HG02981 (cell line): Measurements from ENCODE around the gene MPZL3.

Experiments
- ATAC-seq: cut with Tn5 transposase; IDR thresholded peaks from one replicate; pipeline ENCODE4 v1.9.1; 2021; ENCODE audit warnings: mild to moderate bottlenecking, moderate library complexity; ENCODE audit not compliant: unreplicated experiment

MPZL3 gene, protein sequence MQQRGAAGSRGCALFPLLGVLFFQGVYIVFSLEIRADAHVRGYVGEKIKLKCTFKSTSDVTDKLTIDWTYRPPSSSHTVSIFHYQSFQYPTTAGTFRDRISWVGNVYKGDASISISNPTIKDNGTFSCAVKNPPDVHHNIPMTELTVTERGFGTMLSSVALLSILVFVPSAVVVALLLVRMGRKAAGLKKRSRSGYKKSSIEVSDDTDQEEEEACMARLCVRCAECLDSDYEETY

DNA sequence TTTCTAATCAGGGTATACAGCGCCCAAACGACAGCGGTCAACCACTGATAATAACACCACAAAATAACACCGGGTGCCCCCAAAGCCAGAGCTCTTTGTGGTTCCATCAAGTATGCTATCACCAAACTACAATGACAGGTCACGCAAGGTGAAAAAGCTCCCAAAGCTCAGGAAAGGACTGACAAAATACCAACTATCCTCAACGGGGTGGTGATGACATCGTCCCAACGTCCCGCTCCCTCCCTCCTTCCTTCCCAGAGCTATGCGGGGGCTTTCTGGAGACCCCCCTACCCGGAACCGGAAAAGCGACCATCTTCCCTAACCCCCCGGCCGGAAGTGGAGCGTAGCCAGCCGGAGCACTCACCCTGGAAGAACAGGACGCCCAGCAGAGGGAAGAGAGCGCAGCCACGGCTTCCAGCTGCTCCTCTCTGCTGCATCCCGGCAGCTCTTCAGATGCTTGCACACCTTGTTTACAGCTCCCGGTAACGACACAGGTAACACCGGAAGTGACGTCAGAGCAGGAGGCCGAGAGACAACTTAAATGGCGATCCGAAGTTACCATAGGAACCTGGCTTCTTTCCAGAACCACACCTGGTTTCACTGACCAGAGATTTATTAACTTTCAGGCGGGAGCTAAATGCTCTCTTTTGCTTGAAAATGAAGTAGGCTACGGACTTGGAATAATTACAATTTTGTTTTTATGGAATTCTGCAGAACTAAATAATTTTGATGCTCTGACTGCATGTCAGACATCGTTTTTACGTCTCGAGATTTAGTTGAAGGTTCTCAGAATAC lies at the start of gene MPZL3:
Gene MPZL3 (minus strand): TSS at position 508 of the 795 bp plus-strand sequence. CDS start 71 bp downstream, at position 437.
- peak; percentile 72 for ATAC-seq

DNA sequence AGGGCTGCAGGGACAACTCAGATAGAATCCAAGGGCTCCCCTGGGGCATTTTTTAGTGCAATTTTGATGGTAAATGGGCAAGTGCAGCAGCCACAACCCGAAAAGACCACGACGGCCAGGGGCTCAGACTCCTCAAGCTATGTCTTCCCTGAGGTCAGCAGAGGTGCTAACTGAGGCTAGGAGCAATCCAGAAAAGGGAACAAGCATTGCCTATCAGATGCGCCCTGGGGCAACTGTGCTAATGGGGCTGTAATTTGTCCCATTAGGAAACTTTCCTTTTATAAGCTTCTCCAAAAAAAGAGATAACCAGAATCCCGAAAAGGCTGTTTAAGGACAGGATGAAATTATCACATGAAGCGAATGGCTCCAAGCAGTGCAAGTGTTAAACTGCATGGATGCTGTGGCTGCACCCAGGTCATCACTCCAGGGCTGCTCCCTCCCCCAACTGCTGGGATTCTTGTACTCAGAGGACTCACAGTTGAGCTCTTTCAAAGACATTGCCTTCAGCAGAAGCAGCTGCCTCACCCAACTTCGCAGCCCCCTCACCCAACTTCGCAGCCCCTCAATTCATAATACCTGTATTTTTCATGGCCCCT lies 49.5 kb upstream of the MPZL3 start:
- no peak for ATAC-seq

DNA sequence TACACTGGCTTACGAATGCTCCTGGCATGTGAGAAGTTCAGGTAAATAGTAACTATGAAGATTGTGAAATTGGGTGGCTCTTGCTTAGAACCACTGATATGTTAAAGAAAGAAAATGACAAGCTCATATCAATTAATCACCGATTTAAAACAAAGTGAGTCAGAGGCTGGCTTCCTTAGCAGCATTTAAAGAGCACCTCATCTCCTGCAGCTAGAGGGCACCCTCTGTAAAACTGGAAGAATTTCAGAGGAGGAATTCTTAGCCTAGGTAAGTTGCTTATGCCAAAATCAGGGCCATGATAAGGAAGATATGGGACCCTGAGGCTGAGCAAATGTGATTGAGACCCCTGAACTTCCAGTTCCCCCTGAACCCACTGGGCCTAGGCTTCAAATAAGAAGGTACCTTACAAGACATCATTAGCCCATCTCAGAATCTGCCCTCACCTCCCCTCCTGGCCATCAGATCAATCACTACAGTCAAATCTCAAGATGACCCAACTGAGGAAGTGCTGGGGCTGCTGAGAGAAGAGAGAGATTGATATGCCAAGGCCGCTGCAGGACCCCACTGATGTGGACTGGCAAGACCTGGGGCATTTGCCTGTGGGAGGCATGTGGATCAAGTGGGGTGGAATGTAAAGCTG lies 43.8 kb upstream of the MPZL3 start:
- ATAC-seq = no peak

DNA sequence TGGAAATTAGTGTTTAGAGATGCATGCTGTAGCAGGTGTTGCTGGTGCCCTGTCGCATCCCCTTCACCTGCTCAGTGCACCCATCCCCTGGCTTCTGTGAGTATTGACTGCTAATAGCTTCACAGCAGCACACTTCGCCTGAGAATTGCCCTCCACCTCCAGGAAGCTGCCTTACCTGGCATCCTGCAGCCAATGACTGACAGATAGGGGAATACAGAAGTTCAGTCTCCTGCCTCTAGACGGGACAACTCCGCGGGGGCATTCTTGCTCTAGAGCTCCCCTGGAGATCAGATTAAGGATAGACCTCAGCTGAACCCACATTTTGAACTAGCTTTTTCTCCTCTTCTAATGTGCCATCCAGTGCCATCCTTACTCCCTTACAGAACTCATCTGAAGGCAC lies 43.0 kb upstream of the MPZL3 start:
- no peak for ATAC-seq

DNA sequence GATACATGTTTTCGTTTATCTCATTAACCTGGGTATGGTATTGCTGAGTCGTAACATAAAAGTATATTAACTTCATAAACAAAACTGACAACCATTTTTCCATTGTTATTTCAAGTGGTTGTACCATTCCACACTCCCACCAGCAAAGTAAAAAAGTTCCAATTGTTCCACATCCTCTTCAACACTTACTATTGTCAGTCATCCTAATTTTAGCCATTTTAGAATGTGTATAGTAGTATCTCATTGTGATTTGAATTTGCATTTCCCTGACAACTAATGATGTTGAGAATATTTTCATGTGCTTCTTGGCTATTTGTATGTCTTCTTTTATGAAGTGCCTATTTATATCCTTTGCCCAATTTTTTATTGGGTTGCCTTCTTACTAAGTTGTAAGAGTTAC lies 41.9 kb upstream of the MPZL3 start:
- no peak for ATAC-seq

DNA sequence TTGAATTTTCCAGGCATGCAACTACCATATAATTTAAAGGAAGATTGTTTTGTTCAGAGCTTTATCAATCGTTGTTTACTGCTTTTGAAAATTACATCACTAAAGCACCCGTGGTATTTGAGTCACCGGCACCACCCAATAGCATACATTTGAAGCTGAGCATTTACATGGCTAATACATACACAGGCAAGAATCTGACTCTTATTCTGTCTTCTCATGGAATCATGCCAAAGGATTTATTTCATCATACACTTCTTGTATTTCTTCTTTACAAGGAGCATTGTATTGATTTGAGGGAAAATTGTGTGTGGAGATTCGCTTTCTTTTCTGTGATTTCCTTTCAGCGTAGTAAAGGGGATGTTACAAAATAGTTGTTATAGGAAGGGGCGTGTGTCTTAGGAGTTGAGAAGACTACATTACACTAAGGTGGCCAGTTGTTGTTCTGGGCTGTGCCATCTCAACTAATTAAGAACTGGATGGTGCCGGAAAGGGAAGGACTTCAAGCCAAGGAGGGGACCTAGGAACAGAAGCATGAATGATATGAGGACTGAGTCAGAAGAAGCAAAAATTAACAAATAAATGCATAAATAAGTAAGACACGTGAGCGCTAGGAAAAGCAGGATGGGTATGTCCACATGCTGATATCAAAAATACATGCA lies 39.4 kb upstream of the MPZL3 start:
- ATAC-seq = no peak

DNA sequence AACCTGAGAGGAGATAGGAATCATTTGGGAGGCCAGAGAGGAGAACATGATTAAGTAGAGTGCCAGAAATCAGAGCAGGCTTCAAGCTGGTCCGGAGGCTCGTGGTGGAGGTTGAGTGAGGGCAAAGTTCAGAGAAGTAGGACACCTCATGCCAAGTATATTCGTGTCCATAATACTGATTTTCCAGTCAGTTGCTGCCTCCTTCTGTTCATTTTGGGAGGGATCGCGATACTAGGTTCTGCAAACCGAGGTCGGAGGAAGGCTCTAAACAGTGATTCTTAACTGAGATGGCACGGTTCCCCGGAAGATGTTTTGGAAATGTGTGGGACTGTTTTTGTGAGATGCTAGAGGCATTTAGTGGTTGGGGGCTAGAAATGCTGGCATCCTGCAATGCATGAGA lies 38.8 kb upstream of the MPZL3 start:
- no peak for ATAC-seq

DNA sequence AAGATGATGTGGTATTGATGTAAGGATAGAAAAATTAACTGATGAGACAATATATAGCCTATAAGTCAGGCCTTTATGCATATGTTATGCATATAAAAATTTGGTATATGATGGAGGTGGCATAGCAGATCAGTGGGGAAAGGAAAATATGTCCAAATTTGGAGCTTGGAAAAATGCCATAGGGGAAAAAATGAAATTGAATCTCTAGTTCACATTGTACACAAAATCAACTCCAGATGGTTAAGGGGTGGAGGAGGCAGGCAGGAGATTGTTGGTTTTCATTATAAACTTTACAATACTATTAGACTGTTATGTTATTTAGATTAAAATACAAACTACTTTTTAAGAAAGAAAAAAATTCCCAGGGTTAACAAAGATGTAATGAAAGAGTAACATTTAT lies 37.2 kb upstream of the MPZL3 start:
- ATAC-seq = no peak

DNA sequence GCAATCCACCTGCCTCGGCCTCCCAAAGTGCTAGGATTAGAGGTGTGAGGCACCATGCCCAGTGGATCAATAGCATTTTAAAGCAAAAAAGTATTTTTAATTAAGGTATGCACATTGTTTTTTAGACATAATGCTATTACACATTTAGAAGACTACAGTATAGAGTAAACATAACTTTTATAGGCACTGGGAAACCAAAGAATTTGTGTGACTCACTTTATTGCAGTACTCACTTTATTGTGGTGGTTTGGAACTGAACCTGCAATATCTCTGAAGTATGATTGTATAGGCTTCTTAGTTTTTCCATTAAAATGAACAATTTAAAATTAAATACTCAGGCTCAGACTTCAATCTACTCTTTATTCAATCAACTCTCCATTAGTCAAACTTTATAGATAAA lies 34.8 kb upstream of the MPZL3 start:
- no peak for ATAC-seq

DNA sequence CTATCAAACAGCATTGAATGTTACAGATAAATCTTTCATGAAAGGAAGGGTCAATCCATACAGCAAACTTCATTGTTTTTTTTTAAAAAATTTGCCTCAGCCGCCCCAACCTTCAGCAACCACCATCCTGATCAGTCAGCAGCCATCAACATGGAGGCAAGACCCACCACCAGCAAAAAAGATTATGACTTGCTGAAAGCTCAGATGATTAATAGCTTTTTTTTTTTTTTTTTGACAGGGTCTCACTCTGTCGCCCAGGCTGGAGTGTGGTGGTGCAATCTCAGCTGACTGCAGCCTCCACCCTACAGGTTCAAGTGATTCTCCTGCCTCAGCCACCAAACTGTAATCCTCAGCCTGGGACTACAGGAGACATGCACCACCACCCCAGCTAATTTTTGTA lies 34.4 kb upstream of the MPZL3 start:
- no peak for ATAC-seq

DNA sequence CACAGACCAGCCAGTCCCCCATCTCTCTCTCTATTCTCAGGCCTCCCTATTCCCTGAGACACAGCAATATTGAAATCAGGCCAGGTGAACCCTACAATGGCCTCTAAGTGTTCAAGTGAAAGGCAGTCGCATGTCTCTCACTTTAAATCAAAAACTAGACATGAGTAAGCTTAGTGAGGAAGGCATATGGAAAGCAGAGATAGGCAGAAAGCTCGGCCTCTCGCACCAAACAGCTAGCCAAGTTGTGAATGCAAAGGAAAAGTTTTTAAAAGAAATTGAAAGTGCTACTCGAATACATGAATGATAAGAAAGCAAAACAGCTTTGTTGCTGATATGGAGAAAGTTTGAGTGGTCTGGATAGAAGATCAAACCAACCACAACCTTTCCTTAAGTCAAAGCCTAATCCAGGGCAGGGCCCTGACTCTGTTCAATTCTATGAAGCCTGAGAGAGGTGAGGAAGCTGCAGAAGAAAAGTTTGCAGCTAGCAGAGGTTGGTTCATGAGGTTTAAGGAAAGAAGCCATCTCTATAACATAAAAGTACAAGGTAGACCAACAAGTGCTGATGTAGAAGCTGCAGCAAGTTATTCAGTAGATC lies 31.7 kb upstream of the MPZL3 start:
- no peak for ATAC-seq

DNA sequence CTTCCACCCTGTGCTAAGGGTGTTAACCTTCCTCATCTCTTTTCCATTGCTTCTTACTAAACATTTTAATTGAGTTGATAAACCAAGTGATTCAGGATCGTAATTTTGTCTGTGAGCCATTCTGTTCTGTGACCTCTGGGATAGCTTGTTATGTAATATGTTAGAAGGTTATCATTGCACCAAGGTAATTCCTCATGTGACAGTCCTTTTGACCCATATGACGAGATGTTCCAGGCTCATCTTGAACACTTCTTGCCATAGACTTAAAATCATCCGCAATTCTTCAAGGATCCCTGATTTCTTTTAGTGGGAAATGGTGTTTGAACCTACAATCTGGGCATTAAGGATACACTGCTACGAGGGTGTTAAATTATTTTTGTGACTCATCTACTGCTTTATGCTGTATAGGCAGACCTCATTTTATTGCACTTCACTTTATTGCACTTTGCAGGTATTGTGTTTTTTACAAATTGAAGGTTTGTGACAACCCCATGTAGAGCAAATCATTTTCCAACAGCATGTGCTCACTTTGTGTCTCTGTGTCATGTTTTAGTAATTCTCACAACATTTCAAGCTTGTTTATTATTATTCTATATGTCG lies 31.0 kb upstream of the MPZL3 start:
- no peak for ATAC-seq

DNA sequence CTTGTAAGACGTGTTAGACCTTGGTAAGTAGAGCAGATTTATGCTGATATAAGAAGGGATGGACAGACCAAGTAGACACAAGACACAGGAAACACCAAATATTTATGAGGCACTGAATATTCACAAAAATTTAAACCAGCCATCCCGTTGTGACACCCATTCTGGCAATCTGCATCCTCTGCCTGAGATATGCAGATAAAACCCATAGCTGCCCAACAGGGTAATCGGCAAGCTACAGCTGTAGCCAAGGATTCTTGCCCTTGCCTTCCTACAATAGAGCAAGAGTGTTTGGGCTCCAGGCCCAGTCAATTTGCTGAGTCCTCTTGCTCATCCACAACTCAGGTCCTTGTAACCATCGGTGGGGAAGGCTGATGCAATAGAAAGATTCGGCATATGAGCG lies 30.4 kb upstream of the MPZL3 start:
- ATAC-seq = no peak

DNA sequence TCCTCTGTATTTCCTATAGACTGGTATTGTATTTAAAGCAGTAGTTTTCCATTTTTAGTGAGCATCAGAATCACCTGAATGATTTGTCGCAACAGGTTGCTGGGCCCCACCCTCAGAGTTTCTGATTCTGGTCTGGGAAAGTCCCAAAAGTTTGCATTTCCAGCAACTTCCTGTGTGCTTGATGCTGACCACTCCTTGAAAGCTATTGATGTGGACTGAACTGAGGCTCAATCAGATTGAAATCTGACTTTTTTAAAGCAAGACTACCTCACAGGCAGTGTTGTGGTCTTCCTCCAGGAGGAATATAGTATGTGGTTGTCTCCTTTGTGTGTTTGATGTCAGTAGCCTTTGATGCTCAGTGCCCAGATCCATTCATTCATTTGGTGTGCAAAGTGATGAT lies 29.1 kb upstream of the MPZL3 start:
- ATAC-seq = no peak

DNA sequence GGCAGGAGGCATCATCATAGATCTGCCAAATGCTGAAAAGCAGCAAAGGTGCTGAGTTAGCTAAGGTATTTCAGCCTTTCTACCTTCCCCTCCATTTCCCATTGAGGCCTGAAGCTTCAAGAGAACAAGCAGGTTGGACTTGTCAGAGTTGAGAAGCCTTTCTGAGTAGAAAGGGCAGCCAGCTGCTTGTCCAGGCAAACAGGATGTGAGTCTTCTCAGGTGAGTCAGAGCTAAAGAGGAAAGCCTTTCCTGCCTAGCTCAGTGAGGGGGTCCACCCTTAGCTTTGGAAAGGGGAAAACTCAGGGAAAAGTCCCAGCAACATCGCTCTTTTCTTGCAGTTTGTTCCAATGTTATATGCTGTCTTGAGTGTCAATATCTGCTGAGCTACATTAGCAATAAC lies 25.1 kb upstream of the MPZL3 start:
- ATAC-seq = no peak

DNA sequence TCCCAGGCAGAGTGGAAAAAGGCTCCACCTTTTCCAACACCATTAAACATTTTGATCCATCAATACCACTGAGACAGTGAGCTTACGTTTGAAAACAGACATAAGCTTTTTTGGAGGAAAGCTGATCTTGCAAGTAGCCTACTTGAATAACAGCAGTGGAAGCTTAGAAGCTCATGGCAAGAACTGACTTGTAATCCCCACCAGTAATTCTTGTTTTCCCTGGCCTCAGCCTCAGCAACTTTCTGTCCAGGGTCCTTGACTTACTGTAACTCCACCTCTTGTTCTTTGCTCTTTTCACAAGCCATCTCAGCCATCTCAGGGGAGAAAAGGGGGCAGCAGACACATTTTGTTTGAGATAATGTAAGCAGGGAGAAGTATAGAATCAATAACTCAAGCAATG lies 24.3 kb upstream of the MPZL3 start:
- no peak for ATAC-seq

DNA sequence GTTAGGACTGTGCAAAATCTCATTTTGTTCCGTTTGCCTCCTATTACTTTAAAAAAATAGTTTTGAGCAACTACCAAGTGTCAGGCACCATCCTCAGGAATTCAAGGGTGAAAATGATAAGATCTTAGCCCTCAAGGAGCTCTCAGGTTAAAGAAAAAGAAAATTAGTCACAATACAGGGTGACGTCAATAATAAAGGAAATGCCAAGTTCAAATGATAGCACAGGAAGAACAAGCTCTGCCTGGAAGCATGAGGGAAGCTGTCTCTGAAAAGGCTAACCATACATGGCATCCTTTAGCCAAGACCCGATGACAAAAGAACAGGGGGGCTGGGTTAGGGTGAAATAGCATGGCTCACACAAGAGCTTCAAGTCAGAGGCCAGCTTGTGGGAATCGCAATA lies 23.0 kb upstream of the MPZL3 start:
- ATAC-seq = no peak

DNA sequence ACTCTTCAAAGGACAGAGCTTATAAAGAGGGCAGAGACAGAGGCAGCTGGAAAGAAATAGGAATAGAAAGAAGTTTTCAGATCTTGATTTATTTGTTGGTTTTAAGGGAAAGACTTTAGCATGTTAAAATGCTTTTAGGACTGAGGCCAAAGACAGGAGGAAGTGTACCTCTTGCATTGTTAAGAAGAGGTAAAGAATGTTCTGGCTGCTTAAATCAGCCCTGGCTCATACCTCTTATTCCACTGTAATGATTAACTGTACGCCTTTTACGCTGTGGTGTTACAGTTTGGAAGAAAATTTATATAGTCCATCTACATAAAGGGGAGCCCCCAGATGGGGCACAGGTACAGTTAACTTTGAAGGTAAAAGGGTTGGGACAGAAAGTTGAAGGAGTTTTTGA lies 22.0 kb upstream of the MPZL3 start:
- no peak for ATAC-seq

DNA sequence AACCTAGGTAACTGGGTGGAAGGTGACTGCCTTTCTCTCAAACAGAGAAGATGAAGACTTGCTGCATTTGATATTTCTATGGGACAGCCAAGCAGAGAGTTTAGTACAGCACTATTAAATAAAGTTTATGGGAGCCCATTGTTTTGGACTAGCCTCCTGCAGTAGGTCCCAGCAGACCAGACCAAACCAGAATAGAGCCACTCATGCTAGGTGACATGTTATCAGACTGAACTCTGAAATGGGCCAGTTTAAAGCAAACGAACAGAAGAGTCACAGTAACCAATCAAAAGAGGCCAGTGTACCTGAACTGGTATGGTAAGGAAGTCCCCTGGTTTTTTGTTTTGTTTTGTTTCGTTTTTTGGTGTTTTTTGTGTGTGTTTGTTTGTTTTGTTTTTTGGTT lies 19.8 kb upstream of the MPZL3 start:
- ATAC-seq = no peak

DNA sequence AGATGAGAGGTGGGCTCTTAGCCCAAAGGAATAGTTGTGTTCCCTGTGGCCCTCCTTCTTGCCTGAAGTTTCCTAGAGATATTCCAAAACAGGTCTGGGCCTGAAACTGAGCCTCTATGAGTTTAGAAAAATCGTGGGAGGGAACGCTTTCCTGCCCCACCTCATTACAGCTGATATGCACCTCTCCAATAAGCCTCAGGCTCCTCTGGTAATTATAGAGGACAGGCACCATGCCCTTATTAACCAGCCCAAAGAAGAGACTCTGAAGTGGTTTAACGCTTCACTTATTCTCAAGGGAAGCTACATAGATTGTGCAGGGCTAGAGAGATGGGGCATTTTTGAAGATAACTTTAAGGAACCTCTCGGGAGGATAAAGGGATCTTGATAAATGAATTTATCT lies 15.3 kb upstream of the MPZL3 start:
- no peak for ATAC-seq

DNA sequence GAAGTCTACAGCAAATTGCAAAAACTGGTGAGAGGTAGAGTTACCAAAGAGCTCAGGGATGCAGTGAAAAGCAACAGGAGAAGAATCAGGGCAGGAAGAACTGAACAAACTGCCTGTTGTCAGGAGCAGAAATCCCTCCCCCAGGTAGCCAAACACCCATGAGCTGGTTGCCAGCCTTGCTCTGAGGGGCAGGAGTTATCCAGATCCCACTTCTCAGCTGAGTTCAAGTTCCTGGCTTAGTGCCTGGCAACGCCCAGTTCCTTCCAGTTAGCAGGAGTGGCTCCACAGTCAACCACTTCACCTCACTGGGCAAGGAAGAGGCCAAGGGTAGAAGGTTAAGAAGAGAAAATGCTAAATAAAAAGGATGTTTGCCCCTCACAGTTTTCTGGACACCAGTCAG lies 13.8 kb upstream of the MPZL3 start:
- no peak for ATAC-seq
